Ascending aorta (tissue), 2 donors: Measurements from ENCODE around the gene SENP5. TPM values are rescaled to one million over a fixed set of nuclear protein-coding genes. Genes with fewer than 3 reads are reported as not detected.

Source experiments
- DNase-seq, 2 donors: peaks; one replicate each; pipeline ENCODE4 v3.0.0-alpha.2; 2019; ENCODE audit warnings: low spot score in 2 of 2
- H3K27ac ChIP-seq, 2 donors: fragments of 200-600 bp; sonication (generic); one replicate each; pipeline ENCODE4 v1.5.1; 2016 to 2017; ENCODE audit warnings: mild to moderate bottlenecking in 1 of 2
- H3K27me3 ChIP-seq: fragments of 200-600 bp; sonication (generic); one replicate; pipeline ENCODE4 v1.5.1; 2017
- H3K36me3 ChIP-seq, 2 donors: fragments of 200-600 bp; sonication (generic); one replicate each; pipeline ENCODE4 v1.5.1; 2016
- H3K4me1 ChIP-seq, 2 donors: fragments of 200-600 bp; sonication (generic); one replicate each; pipeline ENCODE4 v1.5.1; 2016 to 2017; ENCODE audit warnings: mild to moderate bottlenecking in 1 of 2
- H3K4me3 ChIP-seq, 2 donors: fragments of 200-600 bp; sonication (generic); one replicate each; pipeline ENCODE4 v1.5.1; 2016 to 2017; ENCODE audit warnings: mild to moderate bottlenecking in 1 of 2
- H3K9me3 ChIP-seq, 2 donors: fragments of 200-600 bp; sonication (generic); one replicate each; pipeline ENCODE4 v1.5.1; 2016
- CTCF ChIP-seq, 3 experiments: fragments of 200-600 bp in 2 of 3; fragments of 450-650 bp in 1 of 3; sonication (generic) in 2 of 3; IDR thresholded peaks; one replicate each; pipeline ENCODE4 v1.5.1; 2016 to 2019; ENCODE audit warnings: antibody characterized with exemption in 3 of 3, mild to moderate bottlenecking in 1 of 3, moderate library complexity in 1 of 3
- intact Hi-C: fragments of 100-400 bp; cut with DNase I; formaldehyde crosslinking; loops from one replicate; pipeline ENCODE4 v1.15.1; 2023
- total RNA-seq: library from RNA; depleted of rRNA; stranded (reverse); fragments of >200 nt; gene quantifications from one replicate; pipeline ENCODE4 v1.1.0, GENCODE V29; 2016

The SENP5 gene
- total RNA-seq, 1 donor from 2014 or later = 11.0 TPM

- peaks cover 10 to 31% of the 10 kb centered on the region in 2 donors for H3K36me3 ChIP-seq
- no peak overlapping the region for H3K27ac ChIP-seq
- H3K4me3 ChIP-seq = no peak overlapping the region
- no peak for DNase-seq
- intact Hi-C loops = no loop called here
- TF ChIP-seq CTCF (IDR thresholded peaks at IDR 0.05) = no peak
- H3K27me3 ChIP-seq = no peaks in the 10 kb centered on the region
- no peaks in the 10 kb centered on the region for H3K9me3 ChIP-seq
- H3K4me1 ChIP-seq = no peaks in the 10 kb centered on the region
These were observed 51.2 kb downstream of the SENP5 start for GRCh38 chr3:196918968-196919367.

GRCh38 chr3:196920733-196921132 is 53.0 kb downstream of the SENP5 start:
- TF ChIP-seq CTCF (IDR thresholded peaks at IDR 0.05) = no peak
- H3K4me3 ChIP-seq = no peak overlapping the region
- intact Hi-C loops = no loop called here

GRCh38 chr3:196927571-196928453 is 60.1 kb downstream of the SENP5 start:
- no peak for TF ChIP-seq CTCF (IDR thresholded peaks at IDR 0.05)
- H3K4me3 ChIP-seq = no peak overlapping the region
- H3K27ac ChIP-seq = no peak overlapping the region
- intact Hi-C loops = no loop called here
- peaks cover 27 to 50% of the 10 kb centered on the region in 2 donors for H3K36me3 ChIP-seq
- H3K4me1 ChIP-seq = no peaks in the 10 kb centered on the region
- no peaks in the 10 kb centered on the region for H3K27me3 ChIP-seq
- H3K9me3 ChIP-seq = no peaks in the 10 kb centered on the region
- DNase-seq = no peak

More at GRCh38 chr3:196920733-196921132, 53.0 kb downstream of the SENP5 start:
- Histone ChIP-seq H3K4me1 (no peaks in the 10 kb centered on the region), H3K9me3 (no peaks in the 10 kb centered on the region), H3K27ac (no peak overlapping the region), H3K27me3 (no peaks in the 10 kb centered on the region), H3K36me3 (peaks cover 3 to 24% of the 10 kb centered on the region in 2 donors)
- no peak for DNase-seq

- Histone ChIP-seq H3K36me3 (peaks cover 59 to 74% of the 10 kb centered on the region in 2 donors), H3K27me3 (no peaks in the 10 kb centered on the region), H3K27ac (no peak overlapping the region), H3K4me1 (no peaks in the 10 kb centered on the region), H3K9me3 (no peaks in the 10 kb centered on the region), H3K4me3 (no peak overlapping the region)
- DNase-seq = no peak
- intact Hi-C loops = no loop called here
- TF ChIP-seq CTCF (IDR thresholded peaks at IDR 0.05) = no peak
These were observed 63.4 kb downstream of the SENP5 start for GRCh38 chr3:196931157-196931556.

- no peaks in the 10 kb centered on the region for H3K9me3 ChIP-seq
- intact Hi-C loops = no loop called here
- H3K4me1 ChIP-seq = no peaks in the 10 kb centered on the region
- H3K27me3 ChIP-seq = no peaks in the 10 kb centered on the region
- H3K27ac ChIP-seq = no peak overlapping the region
- H3K4me3 ChIP-seq = no peak overlapping the region
- peaks cover 65 to 82% of the 10 kb centered on the region in 2 donors for H3K36me3 ChIP-seq
- no peak for DNase-seq
- no peak for TF ChIP-seq CTCF (IDR thresholded peaks at IDR 0.05)
These were observed 64.3 kb downstream of the SENP5 start for GRCh38 chr3:196931828-196932587.
